ENCODE results near the gene LGALS14.

The LGALS14 gene

DNA sequence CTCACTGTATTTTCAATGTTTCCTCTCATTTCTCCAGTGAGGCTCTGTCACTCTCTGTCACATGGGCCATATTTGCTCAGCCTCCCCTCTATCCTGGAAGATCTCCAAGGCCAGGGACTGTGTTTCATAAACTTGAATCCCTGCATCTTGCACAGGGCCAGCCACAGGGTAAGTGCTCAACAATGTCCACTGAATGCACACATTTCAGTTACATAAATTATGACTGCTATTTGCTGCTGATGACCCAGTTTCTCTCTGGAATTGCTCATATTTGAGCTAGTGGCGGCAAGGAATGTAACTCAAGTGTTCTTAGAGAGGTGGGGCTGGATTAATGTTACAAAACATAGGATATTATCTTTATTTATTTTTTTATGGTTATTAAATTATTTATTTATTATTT lies 27.4 kb downstream of the LGALS14 start:
- TF ChIP-seq, protein P1, sequence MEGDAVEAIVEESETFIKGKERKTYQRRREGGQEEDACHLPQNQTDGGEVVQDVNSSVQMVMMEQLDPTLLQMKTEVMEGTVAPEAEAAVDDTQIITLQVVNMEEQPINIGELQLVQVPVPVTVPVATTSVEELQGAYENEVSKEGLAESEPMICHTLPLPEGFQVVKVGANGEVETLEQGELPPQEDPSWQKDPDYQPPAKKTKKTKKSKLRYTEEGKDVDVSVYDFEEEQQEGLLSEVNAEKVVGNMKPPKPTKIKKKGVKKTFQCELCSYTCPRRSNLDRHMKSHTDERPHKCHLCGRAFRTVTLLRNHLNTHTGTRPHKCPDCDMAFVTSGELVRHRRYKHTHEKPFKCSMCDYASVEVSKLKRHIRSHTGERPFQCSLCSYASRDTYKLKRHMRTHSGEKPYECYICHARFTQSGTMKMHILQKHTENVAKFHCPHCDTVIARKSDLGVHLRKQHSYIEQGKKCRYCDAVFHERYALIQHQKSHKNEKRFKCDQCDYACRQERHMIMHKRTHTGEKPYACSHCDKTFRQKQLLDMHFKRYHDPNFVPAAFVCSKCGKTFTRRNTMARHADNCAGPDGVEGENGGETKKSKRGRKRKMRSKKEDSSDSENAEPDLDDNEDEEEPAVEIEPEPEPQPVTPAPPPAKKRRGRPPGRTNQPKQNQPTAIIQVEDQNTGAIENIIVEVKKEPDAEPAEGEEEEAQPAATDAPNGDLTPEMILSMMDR (IDR thresholded peaks at IDR 0.05; ENCODE audit: insufficient read depth, low read depth, low read length, missing control alignments) = no peak
- no peak for DNase-seq (ENCODE audit: low read depth)

DNA sequence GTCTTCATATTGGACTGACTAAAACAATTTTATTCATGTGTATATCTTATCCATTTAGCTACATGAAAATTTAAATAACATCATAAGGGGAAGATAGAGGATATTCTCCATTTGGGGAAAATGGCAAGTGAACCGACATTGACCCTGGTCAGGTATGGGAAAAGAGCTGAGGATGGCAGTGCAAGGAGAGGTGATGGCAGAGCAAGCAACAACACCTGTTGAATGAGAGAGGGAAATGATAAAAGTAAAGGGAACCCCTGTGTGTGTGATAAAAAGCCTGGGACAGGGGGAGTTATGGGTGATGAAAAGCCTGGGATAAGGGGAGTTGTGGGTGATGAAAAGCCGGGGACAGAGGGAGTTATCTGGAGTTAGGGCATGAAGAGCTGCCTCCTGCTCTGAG lies 29.6 kb downstream of the LGALS14 start:
- no peak overlapping the region for H3K4me3 ChIP-seq (ENCODE audit: low read depth, low read length)
- TF ChIP-seq, protein P1 (IDR thresholded peaks at IDR 0.05; ENCODE audit: insufficient read depth, low read depth, low read length, missing control alignments) = no peak
- no peak for DNase-seq (ENCODE audit: low read depth)

More for the DNA sequence above, 27.4 kb downstream of the LGALS14 start:
- H3K4me3 ChIP-seq (ENCODE audit: low read depth, low read length) = no peak overlapping the region

DNA sequence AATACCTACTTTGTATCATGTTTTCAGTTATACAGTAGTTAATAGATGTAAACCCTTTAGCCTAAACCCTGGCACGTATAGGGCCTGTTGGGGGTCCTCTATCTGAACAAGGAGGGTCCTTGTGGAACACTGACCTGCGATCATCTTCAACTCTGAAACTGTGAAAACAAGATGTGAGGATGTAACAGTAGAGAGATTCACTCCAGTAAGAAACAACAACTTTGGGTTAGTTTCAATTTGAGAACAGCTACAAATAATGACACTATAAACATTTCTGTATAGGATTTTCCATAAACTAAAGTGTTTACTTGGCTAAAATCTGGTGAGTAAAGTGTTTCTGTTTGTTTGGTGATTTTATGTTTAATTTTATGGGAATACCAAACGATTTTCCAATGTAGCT lies 31.4 kb downstream of the LGALS14 start:
- no peak overlapping the region for H3K4me3 ChIP-seq (ENCODE audit: low read depth, low read length)
- TF ChIP-seq, protein P1 (IDR thresholded peaks at IDR 0.05; ENCODE audit: insufficient read depth, low read depth, low read length, missing control alignments) = no peak
- DNase-seq (ENCODE audit: low read depth) = no peak

DNA sequence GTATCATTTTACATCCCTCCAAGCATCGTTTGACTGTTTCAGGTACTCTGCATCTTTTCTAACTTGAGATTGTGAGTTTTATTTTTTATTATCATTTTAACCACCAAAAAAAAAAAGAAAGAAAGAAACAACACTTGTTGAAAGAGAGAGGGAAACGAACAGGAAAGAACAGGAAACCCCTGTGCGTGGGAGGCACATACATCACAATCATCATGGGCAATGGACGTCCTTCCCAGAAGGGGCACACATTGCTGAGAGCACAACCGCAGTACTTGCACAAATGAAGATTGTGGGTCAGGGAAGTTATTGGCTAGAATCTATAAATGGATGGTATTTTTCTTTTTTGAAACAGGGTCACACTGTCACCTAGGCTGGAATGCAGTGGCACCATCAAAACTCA lies 31.8 kb downstream of the LGALS14 start:
- TF ChIP-seq, protein P1 (IDR thresholded peaks at IDR 0.05; ENCODE audit: insufficient read depth, low read depth, low read length, missing control alignments) = no peak
- no peak overlapping the region for H3K4me3 ChIP-seq (ENCODE audit: low read depth, low read length)
- no peak for DNase-seq (ENCODE audit: low read depth)

DNA sequence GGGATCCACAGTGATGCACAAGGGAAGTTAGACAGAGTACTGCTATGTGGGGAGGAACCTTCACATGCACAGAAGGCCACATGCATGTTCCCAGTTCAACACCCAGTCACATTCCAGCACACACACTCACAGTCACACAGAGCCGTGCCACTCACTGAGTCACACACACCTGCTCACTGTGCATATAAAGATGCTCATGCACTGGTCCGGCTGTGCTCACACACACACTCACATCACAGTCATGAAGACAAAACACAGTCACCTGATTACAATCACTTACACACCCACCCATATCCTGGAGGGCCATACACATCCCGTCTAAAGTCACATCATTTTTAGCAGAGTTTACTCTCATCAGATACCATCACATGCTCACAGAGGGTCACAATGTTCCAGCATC lies 33.1 kb downstream of the LGALS14 start:
- no peak overlapping the region for H3K4me3 ChIP-seq (ENCODE audit: low read depth, low read length)
- DNase-seq (ENCODE audit: low read depth) = no peak
- TF ChIP-seq, protein P1 (IDR thresholded peaks at IDR 0.05; ENCODE audit: insufficient read depth, low read depth, low read length, missing control alignments) = no peak

DNA sequence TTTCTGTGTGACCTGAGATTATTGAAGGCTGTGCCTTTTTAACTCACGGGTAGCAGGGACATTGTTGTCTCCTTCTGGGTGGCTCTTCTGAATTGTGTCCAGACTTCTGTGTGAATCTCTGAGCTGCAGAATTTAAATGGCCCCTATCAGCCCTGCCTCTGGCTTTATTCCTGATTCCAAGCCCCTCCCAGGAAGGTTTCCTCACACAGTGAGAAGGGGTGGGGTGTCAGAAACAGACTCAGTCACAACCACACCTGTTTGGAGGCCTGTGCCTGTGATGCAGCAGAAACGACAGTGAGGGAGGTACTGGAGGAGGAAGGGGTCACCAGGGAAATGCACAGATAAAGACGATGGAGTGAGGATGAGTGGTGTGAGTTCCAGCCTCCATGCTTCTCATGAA lies 33.6 kb downstream of the LGALS14 start, which contains the start of gene CLC:
CLC (minus strand) TSS at position 139 of the 400 bp plus-strand sequence; CDS start at position 62, 77 bp downstream.
- TF ChIP-seq, protein P1 (IDR thresholded peaks at IDR 0.05; ENCODE audit: insufficient read depth, low read depth, low read length, missing control alignments) = no peak
- DNase-seq (ENCODE audit: low read depth) = no peak
- no peak within 1 kb of the TSS for H3K4me3 ChIP-seq (ENCODE audit: low read depth, low read length)

DNA sequence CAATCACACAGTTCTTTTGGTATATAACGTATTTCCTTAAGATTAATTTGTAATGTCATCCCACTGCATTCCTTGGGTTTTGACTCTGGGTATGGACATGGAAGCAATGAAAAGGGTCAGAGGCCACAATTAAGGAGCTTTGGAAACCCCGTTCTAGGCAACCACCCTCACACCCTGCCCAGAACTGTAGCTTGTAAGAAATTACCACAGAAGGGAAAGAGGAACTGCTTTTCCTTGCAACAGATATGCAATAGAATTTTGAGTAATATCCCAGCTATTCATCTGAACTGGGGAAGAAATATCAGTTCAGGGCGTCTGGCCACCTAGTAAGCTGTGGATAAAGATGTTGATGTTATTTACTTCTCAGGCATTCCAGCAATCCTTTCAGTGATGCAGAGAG lies 34.5 kb downstream of the LGALS14 start:
- no peak for DNase-seq (ENCODE audit: low read depth)
- TF ChIP-seq, protein P1 (IDR thresholded peaks at IDR 0.05; ENCODE audit: insufficient read depth, low read depth, low read length, missing control alignments) = no peak
- no peak overlapping the region for H3K4me3 ChIP-seq (ENCODE audit: low read depth, low read length)

Measured in GM12865 (cell line).